IMR-90 (cell line): ENCODE data around the gene GABRB3. TPM values are rescaled to one million over a fixed set of nuclear protein-coding genes. Genes with fewer than 3 reads are reported as not detected.

Experiments
- ATAC-seq: fragments of 200-7000 bp; cut with Tn5 transposase; 2 replicates; pipeline ENCODE4 v1.9.1; 2020; ENCODE audit warnings: low read depth, mild to moderate bottlenecking, moderate library complexity
- BruUV-seq: library from RNA; stranded (reverse); fragments of 400-500 nt; replicated peaks from 2 replicates; lab custom pipeline; 2021; lab: Mats Ljungman, UMichigan
- CTCF ChIA-PET: fragments of 300-600 bp; formaldehyde crosslinking; extraction: SDS; loops from one replicate; lab custom pipeline; 2021; ENCODE audit warnings: antibody characterized with exemption; lab: Yijun Ruan, JAX
- POLR2A ChIA-PET: fragments of 300-600 bp; sonication (Branson Sonifier 250); formaldehyde crosslinking; loops from one replicate; lab custom pipeline; 2022; ENCODE audit warnings: antibody characterized with exemption; ENCODE audit not compliant: unreplicated experiment; lab: Charles Lee
- DNase-seq: peaks from one replicate; pipeline ENCODE4 v3.0.0; 2013
- H2AFZ ChIP-seq: replicated peaks from 2 replicates; pipeline ENCODE3; 2013; ENCODE audit warnings: low read length, mild to moderate bottlenecking; ENCODE audit not compliant: poor library complexity
- H2AK5ac ChIP-seq: 2 replicates; pipeline ENCODE4 v1.6.1; 2013; ENCODE audit warnings: low read depth, low read length, inconsistent platforms
- H2AK9ac ChIP-seq: replicated peaks from 2 replicates; pipeline ENCODE3; 2013; ENCODE audit warnings: mild to moderate bottlenecking, low read depth, low read length, moderate library complexity; ENCODE audit not compliant: poor library complexity
- H2BK120ac ChIP-seq: 2 replicates; pipeline ENCODE4 v1.6.1; 2013; ENCODE audit warnings: low read depth, low read length, inconsistent platforms
- H2BK15ac ChIP-seq: 3 replicates; pipeline ENCODE4 v1.6.1; 2013; ENCODE audit warnings: low read depth, low read length, inconsistent platforms
- H2BK20ac ChIP-seq: 2 replicates; pipeline ENCODE4 v1.6.1; 2013; ENCODE audit warnings: low read depth, mild to moderate bottlenecking, inconsistent platforms, low read length, moderate library complexity
- H2BK5ac ChIP-seq: 2 replicates; pipeline ENCODE4 v1.6.1; 2013; ENCODE audit warnings: mild to moderate bottlenecking, low read depth, low read length, inconsistent platforms; ENCODE audit not compliant: poor library complexity, severe bottlenecking
- H3K14ac ChIP-seq: replicated peaks from 2 replicates; pipeline ENCODE4 v1.6.1; 2013; ENCODE audit warnings: low read depth, low read length, inconsistent platforms
- H3K18ac ChIP-seq: 2 replicates; pipeline ENCODE4 v1.6.1; 2013; ENCODE audit warnings: low read depth, low read length, control low read depth
- H3K23ac ChIP-seq: 2 replicates; pipeline ENCODE4 v1.6.1; 2013; ENCODE audit warnings: low read depth, low read length, inconsistent platforms
- H3K27ac ChIP-seq: 2 replicates; pipeline ENCODE4 v1.5.1; 2013; ENCODE audit warnings: mild to moderate bottlenecking, control low read depth, low read length; ENCODE audit not compliant: insufficient read depth
- H3K27me3 ChIP-seq: 2 replicates; pipeline ENCODE4 v1.6.1; 2013; ENCODE audit warnings: low read length; ENCODE audit not compliant: control insufficient read depth, insufficient read depth
- H3K36me3 ChIP-seq: 2 replicates; pipeline ENCODE4 v1.6.1; 2013; ENCODE audit warnings: low read length, mixed read lengths; ENCODE audit not compliant: control insufficient read depth, insufficient read depth
- H3K4ac ChIP-seq: 2 replicates; pipeline ENCODE4 v1.6.1; 2013; ENCODE audit warnings: low read depth, low read length, inconsistent platforms
- H3K4me1 ChIP-seq: 2 replicates; pipeline ENCODE4 v1.6.1; 2013; ENCODE audit warnings: low read length, mixed read lengths; ENCODE audit not compliant: control insufficient read depth, insufficient read depth
- H3K4me2 ChIP-seq: 2 replicates; pipeline ENCODE4 v1.6.1; 2013; ENCODE audit warnings: low read depth, mild to moderate bottlenecking, control low read depth, low read length, moderate library complexity
- H3K4me3 ChIP-seq: 2 replicates; pipeline ENCODE4 v1.5.1; 2013; ENCODE audit warnings: low read depth, mild to moderate bottlenecking, control low read depth, low read length, moderate library complexity; ENCODE audit not compliant: insufficient read depth
- H3K56ac ChIP-seq: 2 replicates; pipeline ENCODE4 v1.6.1; 2013; ENCODE audit warnings: low read length, inconsistent platforms; ENCODE audit not compliant: insufficient read depth; ENCODE audit errors: extremely low read depth
- H3K79me1 ChIP-seq, 2 experiments: 2 replicates each; pipeline ENCODE4 v1.6.1; 2013; ENCODE audit warnings: low read length in 2 of 2, inconsistent platforms in 1 of 2, low read depth in 1 of 2
- H3K9ac ChIP-seq: 2 replicates; pipeline ENCODE4 v1.6.1; 2013; ENCODE audit warnings: low read depth, low read length, control low read depth
- H3K9me1 ChIP-seq: 2 replicates; pipeline ENCODE4 v1.6.1; 2013; ENCODE audit warnings: low read length, inconsistent platforms; ENCODE audit not compliant: insufficient read depth
- H3K9me3 ChIP-seq: 2 replicates; pipeline ENCODE4 v1.6.1; 2013; ENCODE audit warnings: low read length; ENCODE audit not compliant: control insufficient read depth, insufficient read depth
- H4K20me1 ChIP-seq: 2 replicates; pipeline ENCODE4 v1.6.1; 2013; ENCODE audit warnings: low read length, inconsistent platforms; ENCODE audit not compliant: insufficient read depth
- H4K5ac ChIP-seq: 2 replicates; pipeline ENCODE4 v1.6.1; 2013; ENCODE audit warnings: mild to moderate bottlenecking, low read depth, low read length, control low read depth
- H4K8ac ChIP-seq, 2 experiments: 2 replicates each; pipeline ENCODE4 v1.6.1; 2013; ENCODE audit warnings: low read depth in 2 of 2, low read length in 2 of 2, control low read depth in 1 of 2, inconsistent platforms in 1 of 2
- H4K91ac ChIP-seq: 2 replicates; pipeline ENCODE4 v1.6.1; 2013; ENCODE audit warnings: low read depth, low read length, inconsistent platforms; ENCODE audit not compliant: insufficient read depth
- BHLHE40 ChIP-seq: fragments of 150-350 bp; IDR thresholded peaks from 2 replicates; pipeline ENCODE4 v1.6.1; 2016; ENCODE audit warnings: mild to moderate bottlenecking, low read depth, low read length
- CEBPB ChIP-seq: IDR thresholded peaks from 2 replicates; pipeline ENCODE4 v1.6.1; 2012; ENCODE audit warnings: low read depth, low read length, improper control_type of control experiment
- CHD1 ChIP-seq: IDR thresholded peaks from 2 replicates; pipeline ENCODE4 v1.6.1; 2012; ENCODE audit warnings: low read depth, low read length, improper control_type of control experiment
- CTCF ChIP-seq: conservative IDR thresholded peaks from 2 replicates; pipeline ENCODE4 v1.5.1; 2012; ENCODE audit warnings: mild to moderate bottlenecking, low read depth, low read length, improper control_type of control experiment
- MAFK ChIP-seq: IDR thresholded peaks from 2 replicates; pipeline ENCODE4 v1.6.1; 2012; ENCODE audit warnings: low read depth, low read length, improper control_type of control experiment
- MAZ ChIP-seq: IDR thresholded peaks from 2 replicates; pipeline ENCODE4 v1.6.1; 2012; ENCODE audit warnings: low read depth, mild to moderate bottlenecking, low read length, improper control_type of control experiment, moderate library complexity, borderline replicate concordance
- MXI1 ChIP-seq: IDR thresholded peaks from 2 replicates; pipeline ENCODE4 v1.6.1; 2012; ENCODE audit warnings: low read depth, mild to moderate bottlenecking, low read length, moderate library complexity, borderline replicate concordance
- NFE2L2 ChIP-seq: fragments of 150-350 bp; IDR thresholded peaks from 2 replicates; pipeline ENCODE4 v1.6.1; 2016; ENCODE audit warnings: low read depth, mild to moderate bottlenecking, low read length
- RAD21 ChIP-seq: IDR thresholded peaks from 2 replicates; pipeline ENCODE4 v1.6.1; 2012; ENCODE audit warnings: low read length, improper control_type of control experiment
- RCOR1 ChIP-seq: IDR thresholded peaks from 2 replicates; pipeline ENCODE4 v1.6.1; 2012; ENCODE audit warnings: mild to moderate bottlenecking, low read length, improper control_type of control experiment; ENCODE audit not compliant: insufficient replicate concordance
- RFX5 ChIP-seq: IDR thresholded peaks from 2 replicates; pipeline ENCODE4 v1.8.0; 2012; ENCODE audit warnings: low read depth, mild to moderate bottlenecking, low read length, moderate library complexity
- USF2 ChIP-seq: fragments of 150-350 bp; IDR thresholded peaks from 2 replicates; pipeline ENCODE4 v1.6.1; 2017; ENCODE audit warnings: mild to moderate bottlenecking, antibody characterized with exemption, low read length, low read depth
- WGBS, 2 experiments: methylation state at CpG; one replicate each; pipeline versions ENCODE4 v1.1.5 to v1.1.7; 2013; ENCODE audit warnings: missing lambda C conversion rate in 2 of 2; ENCODE audit not compliant: insufficient read length in 1 of 2; ENCODE audit errors: extremely low coverage in 2 of 2; 5-methylcytosine and 5-hydroxymethylcytosine counted together
- dilution Hi-C: fragments of 300-500 bp; cut with HindIII; formaldehyde crosslinking; loops from one replicate; pipeline ENCODE4 v1.14.3; 2018; ENCODE audit warnings: low sequenced_read_pairs; ENCODE audit not compliant: unreplicated experiment
- in situ Hi-C: fragments of 300-500 bp; cut with MboI; formaldehyde crosslinking; loops from 3 replicates; pipeline ENCODE4 v1.14.3; 2019; ENCODE audit warnings: low sequenced_read_pairs, inconsistent platforms, mixed read lengths
- intact Hi-C: fragments of 100-400 bp; cut with micrococcal nuclease; formaldehyde crosslinking; loops from 2 replicates; pipeline ENCODE4 v1.10.0; 2022
- polyA plus RNA-seq, 3 experiments: library from polyadenylated mRNA; depleted of rRNA; stranded (reverse); fragments of >200 nt; gene quantifications; 2 replicates each; pipeline ENCODE4 v1.2.3, GENCODE V29; 2012; ENCODE audit warnings: low replicate concordance in 1 of 3
- total RNA-seq: library from RNA; depleted of rRNA; stranded (reverse); fragments of >200 nt; gene quantifications from 2 replicates; pipeline ENCODE4 v1.2.3, GENCODE V29; 2012

Gene GABRB3
- total and polyA plus RNA-seq, 2 of the 4 experiments (the other 2 are of a cell fraction) = 0.36 to 0.54 TPM

DNA sequence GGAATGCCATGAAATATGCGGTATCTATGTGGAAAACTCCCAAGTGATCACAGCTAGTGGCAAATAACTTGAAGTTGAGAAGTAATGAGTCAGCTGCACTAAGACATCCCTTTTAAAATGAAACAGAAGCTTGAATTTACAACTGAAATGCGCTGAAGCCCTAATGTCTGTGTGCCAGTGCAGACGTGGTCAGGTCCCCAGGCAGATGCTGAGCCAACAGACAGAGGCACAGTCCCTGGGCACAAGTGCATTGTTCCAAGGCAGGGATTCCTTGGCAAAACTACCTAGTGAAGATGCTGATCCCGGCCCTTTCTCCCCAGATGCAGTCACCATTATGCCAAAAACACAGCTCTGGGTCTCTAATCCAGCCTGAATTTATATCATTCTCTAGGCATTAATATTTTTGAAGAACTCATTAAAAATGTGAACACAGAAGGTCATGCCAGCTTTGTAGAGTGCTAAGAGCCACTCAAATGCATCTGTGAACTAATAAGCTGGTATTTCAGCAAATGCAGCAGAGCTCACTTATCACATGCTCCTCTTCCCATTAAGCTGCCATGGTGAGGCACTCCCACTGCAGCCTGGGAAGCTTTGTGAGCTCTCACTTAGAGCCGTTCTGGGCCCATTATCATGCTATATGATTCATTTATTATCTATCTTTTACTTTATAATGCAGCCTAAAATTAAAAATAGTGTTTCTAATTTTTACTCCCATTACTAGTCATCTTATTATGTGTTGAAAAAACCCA, 200.1 kb downstream of the GABRB3 start:
- CTCF ChIA-PET = no interaction called here
- Histone ChIP-seq H3K27me3 (no peaks in the 10 kb centered on the region), H3K14ac (no peak overlapping the region), H2BK120ac (no peak overlapping the region), H3K27ac (no peak overlapping the region), H2AK9ac (no peak overlapping the region), H2BK15ac (no peak overlapping the region), H3K4me1 (no peaks in the 10 kb centered on the region), H4K5ac (no peak overlapping the region), H3K4me2 (no peak overlapping the region), H3K23ac (no peak overlapping the region), H3K79me1 (no peaks in the 10 kb centered on the region), H3K18ac (no peak overlapping the region), H3K4ac (no peak overlapping the region), H4K8ac (no peak overlapping the region), H4K20me1 (no peaks in the 10 kb centered on the region), H2BK5ac (no peak overlapping the region), H2AK5ac (no peak overlapping the region), H3K4me3 (no peak overlapping the region), H4K91ac (no peak overlapping the region), H3K36me3 (no peaks in the 10 kb centered on the region), H2AFZ (no peak overlapping the region), H3K56ac (no peak overlapping the region), H3K9me3 (peaks cover 17% of the 10 kb centered on the region), H3K9ac (no peak overlapping the region), H3K9me1 (no peaks in the 10 kb centered on the region), H2BK20ac (no peak overlapping the region)
- no TSS peak for BruUV-seq
- no peak for TF ChIP-seq RCOR1
- no peak for TF ChIP-seq MAFK
- TF ChIP-seq RFX5 = no peak
- no peak for TF ChIP-seq USF2
- TF ChIP-seq MAZ = no peak
- no peak for TF ChIP-seq RAD21
- TF ChIP-seq MXI1 = no peak
- no peak for TF ChIP-seq NFE2L2
- no peak for TF ChIP-seq CHD1
- no peak for TF ChIP-seq CTCF
- TF ChIP-seq CEBPB = no peak
- no peak for TF ChIP-seq BHLHE40
- dilution Hi-C loops = no loop called here
- in situ Hi-C loops = no loop called here
- 42% methylated on average over 3 of the region's 5 CpGs; no CpG with 5 or more reads in 1 of the 2 experiments for WGBS, 2 experiments
- DNase-seq (no peak), ATAC-seq (no peak)
- intact Hi-C loops = no loop called here
- POLR2A ChIA-PET = no interaction called here
